Effector CD4-positive, alpha-beta T cell (primary cell): Measurements from ENCODE around the gene SECISBP2.

Experiments
- DNase-seq: peaks from one replicate; pipeline ENCODE4 v3.0.0-alpha.2; 2020

Gene SECISBP2

GRCh38 chr9:89383721-89384300, 65.5 kb downstream of the SECISBP2 start:
- DNase-seq = no peak

GRCh38 chr9:89384783-89385182, 66.5 kb downstream of the SECISBP2 start:
- no peak for DNase-seq

DNA sequence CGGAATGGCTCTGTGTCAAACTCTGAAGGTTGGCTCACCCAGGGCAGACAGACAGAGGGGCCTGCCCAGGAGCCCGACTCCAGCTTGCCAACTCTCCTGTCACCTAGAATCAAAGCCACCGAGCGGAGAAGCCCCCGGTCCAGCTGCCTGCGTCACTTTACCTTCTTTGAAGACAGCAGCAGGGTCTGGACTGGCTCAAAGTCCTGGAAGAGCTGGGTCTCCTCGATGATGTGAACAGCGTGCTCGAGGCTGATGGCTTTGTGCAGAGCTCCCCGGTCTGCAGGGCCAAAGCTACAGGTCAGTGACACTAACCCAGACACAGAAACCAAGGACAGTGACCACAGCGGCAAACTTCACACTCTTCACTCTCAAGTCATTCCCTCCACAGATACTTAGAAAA, 67.9 kb downstream of the SECISBP2 start:
- no peak for DNase-seq

DNA sequence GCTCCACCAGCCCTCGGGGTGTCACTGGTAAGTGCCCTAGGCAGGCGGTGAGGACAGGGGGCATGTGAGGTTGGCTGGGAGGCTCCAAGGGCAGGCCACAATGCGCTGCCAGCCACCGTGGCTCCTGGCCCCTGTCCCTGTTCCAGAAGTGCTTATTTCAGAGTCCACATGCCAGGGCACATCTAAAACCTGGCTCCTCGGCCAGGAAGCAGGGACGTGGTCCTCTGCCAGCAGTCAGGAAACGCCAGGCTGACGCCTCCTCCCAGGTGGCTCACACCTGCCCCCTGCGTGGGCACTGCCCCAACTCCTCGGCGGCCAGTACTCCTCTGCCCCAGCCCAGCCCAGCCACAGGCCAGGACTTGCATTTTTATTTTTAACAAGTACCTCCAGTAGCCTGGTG, 68.5 kb downstream of the SECISBP2 start:
- no peak for DNase-seq

GRCh38 chr9:89387197-89387849, 69.0 kb downstream of the SECISBP2 start:
- no peak for DNase-seq

DNA sequence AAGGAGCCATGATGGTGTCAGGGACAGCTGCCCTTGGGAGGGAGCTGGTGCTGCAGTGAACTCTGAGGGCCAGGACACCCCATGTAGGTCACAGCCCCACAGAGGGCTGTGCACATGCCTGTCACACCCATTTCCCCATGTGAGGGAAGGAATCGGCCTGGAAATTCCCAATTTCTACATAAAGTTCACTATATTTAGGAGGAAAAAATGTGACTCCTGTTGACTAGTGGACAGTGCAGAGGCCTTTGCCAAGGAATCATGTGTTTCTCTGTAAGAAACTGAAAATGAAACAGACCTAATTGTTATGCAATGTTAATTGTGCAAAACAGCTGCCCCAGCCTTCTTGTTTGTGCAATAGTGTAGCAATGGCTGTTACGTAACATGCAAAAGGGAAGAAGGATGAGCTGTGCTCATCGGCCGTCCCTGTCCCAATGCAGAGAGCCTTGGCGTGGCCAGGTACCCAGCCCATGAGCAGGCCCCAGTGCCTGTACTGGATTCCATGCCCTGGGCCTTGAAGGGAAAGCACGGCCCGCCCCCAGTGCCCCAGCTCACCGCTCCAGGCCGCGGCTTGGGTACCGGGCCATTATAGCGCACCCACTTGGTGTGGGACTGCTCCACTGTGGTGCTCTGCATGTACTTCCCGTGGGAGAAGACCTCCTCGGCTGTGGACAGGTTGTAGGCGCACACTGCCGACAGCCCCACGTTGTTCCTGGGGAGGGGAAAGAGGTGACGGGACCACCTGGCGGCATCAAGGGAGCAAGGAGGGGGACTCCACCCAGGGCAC, 70.0 kb downstream of the SECISBP2 start:
- DNase-seq = no peak

DNA sequence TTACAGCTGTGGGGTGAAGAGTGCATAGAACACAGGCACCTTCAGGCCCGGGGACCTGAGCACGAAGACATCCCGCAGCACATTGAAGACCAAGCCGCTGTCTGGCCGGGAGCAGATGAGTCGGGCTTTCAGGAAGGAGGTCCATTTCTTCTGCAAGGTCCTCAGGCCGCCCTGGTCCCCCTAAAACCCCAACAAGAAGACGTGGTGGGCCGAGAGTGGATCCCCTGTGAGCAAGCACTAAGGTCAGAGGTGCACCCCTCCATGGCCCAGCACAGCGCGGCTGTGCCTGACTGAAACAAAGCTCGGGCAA, 70.5 kb downstream of the SECISBP2 start:
- no peak for DNase-seq

DNA sequence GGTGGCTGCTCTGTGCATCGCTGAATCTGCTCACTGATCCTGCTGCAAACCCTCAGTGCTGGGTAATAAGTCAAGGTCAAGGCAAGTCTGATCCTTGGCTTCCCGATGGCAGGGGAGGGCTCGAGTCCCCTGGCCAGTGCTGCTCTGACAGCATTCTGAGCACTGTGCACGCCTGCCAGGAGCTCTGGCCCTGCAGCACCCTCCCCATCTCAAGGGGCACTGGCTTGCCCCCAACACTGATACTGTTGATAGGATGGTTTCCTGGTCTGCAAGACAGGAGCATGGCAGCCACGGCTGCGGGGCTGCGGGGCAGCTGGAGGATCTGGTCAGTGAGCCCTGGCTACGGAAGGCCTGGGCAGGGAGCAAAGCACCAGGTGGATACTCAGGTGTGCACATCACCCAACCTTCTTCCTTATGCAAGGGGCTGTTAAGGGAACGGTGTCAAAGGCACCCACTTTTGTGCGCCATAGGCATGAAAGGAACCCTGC, 71.8 kb downstream of the SECISBP2 start:
- no peak for DNase-seq

GRCh38 chr9:89390578-89391116, 72.3 kb downstream of the SECISBP2 start:
- DNase-seq = no peak

DNA sequence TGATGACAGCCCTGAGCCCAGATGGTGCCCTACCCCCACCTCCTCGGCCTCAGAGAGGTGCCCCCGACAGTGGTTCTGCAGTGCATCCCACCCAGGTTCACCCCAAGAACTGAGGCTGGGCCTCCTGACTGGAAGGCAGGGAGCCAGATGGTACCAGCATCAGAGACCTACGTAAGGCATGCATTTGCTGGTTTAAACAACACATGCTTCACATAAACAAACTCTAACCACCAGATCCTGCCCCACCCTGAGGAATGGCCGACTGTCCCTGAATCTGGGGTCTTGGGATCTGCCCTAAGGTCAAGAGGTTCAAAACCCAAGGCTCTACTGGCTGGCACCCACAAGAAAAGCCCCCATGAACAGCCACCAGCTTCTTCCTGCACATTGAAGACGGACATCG, 73.3 kb downstream of the SECISBP2 start:
- DNase-seq = no peak

DNA sequence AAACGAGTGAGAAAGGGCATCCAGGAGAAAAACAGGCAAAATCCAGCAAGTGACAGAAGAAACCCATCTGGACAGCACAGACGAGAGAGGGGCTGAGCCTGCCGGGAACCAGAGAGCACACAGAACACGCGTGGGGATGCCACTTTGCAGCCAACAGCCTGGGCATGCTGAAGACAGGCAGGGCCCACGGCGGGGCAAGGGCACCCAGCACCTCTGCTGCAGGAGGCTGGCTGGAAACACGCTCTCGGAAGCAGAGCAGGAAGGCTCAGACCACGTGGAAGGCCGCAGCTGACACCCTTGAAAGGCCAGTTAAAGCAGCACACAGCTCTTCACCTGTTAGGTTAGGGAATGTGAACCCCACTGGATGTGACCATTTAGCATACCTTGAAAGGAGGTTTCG, 76.1 kb downstream of the SECISBP2 start:
- no peak for DNase-seq

DNA sequence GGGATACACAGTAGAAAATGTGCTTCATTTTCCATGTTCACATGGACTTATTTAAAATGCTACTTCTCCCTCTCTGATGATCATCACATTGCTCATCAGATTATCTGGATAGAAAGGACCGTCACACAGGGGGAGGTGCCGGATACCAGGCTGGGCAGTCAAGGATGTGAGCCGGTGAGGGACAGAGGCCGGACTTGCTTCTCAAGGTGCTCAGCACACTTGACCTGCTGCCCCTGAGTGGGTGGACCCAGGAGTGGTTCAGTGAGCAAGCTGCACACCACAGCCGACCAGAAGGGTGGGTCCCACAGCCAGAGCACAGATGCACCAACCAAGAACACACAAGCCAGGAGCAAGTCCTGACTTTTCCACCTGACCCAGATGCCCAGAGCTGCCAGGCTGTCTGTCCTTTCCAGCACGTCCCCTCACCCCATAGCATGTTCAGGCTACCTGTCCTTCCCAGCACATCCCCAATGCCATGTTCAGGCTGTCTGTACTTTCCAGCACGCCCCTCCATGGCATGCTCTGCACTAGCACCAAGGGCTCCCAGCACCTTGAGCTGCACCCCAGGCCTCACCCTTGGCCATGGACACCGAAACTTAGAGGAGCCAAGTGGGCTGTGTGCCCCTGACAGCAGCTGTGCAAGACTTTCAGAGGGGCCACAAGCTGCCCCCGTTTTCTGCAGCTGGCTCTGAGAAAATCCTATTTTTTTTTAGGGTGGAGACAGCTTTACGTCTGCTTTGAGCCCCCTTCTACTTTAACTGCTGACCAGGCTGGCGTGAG, 77.8 kb downstream of the SECISBP2 start:
- no peak for DNase-seq

DNA sequence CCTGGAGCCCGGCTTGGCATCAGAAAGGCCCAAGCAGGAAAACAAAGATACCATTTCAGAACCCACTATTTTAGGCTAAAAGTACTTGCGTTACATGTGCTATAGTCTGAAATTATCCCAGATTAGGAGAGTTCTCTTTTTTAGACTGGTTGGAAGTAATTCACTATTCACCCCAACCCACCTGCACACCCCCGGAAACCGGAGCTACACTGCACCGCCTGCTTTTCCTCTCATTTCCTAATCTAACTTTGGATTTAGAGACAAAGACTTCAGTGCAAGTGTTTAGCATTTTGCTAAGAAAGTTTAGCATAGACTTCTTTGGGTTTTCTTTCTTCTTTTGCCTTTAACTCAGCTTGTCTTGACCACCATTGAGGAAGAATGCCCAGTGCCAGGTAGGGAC, 79.2 kb downstream of the SECISBP2 start:
- no peak for DNase-seq

DNA sequence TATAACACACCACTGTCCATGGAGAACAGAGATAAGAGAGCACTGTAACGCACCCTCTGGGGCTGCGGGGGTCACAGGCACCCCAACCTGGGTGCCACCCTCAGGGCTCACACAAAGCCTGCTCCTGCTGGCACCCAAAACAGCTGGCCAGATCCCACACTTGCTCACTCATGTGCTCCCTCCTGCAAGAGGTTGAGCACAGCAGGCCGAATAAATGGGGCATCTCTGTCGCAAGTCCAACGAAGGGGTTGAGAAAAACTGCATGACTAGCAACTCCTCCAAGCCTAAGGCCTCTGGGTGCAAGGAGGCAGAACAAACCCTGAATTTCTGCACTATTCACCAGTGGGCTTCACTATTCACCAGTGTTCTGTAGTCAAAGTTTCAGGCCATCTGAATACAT, 80.3 kb downstream of the SECISBP2 start:
- no peak for DNase-seq

GRCh38 chr9:89400403-89401116, 82.3 kb downstream of the SECISBP2 start:
- no peak for DNase-seq

DNA sequence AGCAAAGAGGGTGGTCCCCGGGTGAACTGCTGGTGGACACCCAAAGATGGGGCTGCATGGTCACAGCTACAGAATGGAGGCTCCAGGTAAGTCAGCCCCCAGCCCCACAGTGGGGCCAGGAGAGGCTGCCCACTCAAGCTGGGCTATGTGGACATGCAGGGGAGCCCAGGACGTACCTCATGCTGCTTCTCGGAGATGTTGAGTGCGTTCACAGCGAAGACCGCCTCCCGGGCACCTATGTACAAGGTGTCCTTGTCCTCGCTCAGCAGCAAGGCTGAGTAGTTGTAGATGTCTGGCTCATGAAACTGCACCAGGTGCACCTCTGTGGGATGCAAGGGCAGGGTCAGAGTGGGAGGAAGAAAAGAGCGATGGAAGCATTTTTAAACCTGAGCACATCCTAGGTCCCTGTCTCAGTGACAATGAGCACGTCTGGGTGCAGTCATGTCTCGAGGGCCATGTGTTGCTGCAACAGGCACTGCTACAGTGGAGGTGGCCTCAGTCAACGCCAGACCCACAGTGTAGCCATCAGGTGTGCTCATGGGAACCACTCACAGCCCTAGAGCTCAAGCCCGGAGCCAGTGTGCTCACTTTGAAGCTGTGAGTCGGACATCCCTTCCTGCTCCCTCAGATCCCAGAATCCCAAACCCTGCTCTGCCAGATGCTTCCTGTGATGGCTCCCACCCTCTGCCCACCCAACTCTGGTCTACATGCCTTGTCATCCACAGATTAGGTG, 84.6 kb downstream of the SECISBP2 start:
- DNase-seq = no peak

DNA sequence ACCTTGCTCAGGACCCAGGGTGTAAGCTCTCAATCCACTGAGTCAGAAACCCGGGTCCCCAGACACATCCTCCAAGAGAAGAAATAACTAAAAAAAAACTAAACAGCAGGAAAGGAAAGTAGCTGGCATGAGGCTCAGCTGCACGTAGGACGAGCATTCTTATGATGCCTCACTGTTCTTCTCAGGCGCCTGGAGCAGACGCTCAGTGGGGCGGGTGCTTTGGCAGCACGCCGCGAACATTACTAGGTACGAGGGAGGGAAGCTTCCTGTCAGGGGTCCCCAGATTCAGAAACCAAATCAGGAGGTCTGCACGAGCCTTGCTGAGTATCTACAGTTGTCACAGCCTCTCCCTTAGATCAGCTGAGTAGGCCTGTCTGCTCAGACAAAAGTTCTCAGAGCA, 85.8 kb downstream of the SECISBP2 start:
- no peak for DNase-seq

GRCh38 chr9:89405826-89406225, 87.5 kb downstream of the SECISBP2 start:
- no peak for DNase-seq

DNA sequence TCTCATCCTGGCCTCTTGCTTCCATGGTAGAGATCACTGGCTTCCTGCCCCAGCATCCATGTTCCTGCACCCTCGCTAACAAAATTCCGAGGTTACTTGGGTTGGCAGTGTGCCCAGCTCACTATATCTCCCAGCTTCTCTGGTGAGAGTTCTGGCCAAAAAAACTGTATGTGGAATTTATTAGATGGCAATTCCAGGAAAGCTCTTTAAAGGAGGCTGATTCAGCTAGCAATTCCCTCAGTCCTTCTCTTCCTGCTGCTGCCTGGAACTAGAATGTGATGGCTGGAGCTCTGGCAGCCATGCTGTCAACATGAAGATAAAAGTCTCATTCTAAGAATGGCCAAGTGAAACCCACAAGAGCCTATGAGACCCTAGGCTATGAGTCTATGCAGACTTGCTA, 88.8 kb downstream of the SECISBP2 start:
- no peak for DNase-seq

- peak; percentile 65 for DNase-seq
Observed at GRCh38 chr9:89408628-89409101, 90.4 kb downstream of the SECISBP2 start.
